AG08396 (cell line): Measurements from ENCODE around the gene DAZ1.
"Not testable (repeated sequence)": the region's sequence is repeated elsewhere in the genome, so short reads cannot be mapped to it uniquely, and the experiment has no call there.

Source experiments
- DNase-seq: peaks from one replicate; pipeline ENCODE4 v3.0.0; 2012; ENCODE audit warnings: low spot score, mixed read lengths

DAZ1 gene

GRCh38 chrY:23198908-23199307, at the start of gene DAZ1:
TSS of gene DAZ1 (minus strand) at chrY:23199008. CDS start at chrY:23198800, 208 bp downstream.
- not testable (repeated sequence) for DNase-seq

- not testable (repeated sequence) for DNase-seq
Measured at GRCh38 chrY:23219233-23219632, 20.4 kb upstream of the DAZ1 start, which contains the start of gene DAZ2. TSS of gene DAZ2 (plus strand) at chrY:23219533. CDS start at chrY:23219741, 208 bp downstream.

- not testable (repeated sequence) for DNase-seq
Measured at GRCh38 chrY:23210681-23211080, 11.9 kb upstream of the DAZ1 start.

GRCh38 chrY:23209802-23210495, 11.1 kb upstream of the DAZ1 start:
- DNase-seq, result not testable (repeated sequence)

GRCh38 chrY:23207455-23207854, 8.6 kb upstream of the DAZ1 start:
- DNase-seq, result not testable (repeated sequence)
